ENCODE data around the gene SGO2.
"Not testable (repeated sequence)": the region's sequence is repeated elsewhere in the genome, so short reads cannot be mapped to it uniquely, and the experiment has no call there.

The SGO2 gene

DNA sequence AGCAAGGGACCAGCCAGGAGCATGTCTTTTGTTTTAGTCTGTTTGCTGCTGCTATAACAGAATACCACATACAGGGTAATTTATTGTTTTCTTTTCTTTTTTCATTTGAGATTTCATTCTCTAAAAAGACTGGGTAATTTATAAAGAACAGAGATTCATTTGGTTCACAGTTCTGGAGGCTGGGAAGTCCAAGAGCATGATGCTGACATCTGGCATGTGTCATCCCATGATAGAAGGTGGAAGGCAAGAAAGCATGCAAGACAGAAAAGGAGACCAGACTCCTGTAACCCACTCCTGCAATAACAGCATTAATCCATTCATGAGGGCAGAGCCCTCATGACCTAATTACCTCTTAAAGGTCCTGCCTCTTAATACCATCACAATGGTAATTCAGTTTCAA lies 14.8 kb downstream of the SGO2 start:
- no peak for DNase-seq (ENCODE audit: low spot score)
- TF ChIP-seq CTCF (IDR thresholded peaks at IDR 0.05; ENCODE audit: extremely low read depth, missing control alignments) = no peak

GRCh38 chr2:200566596-200566995 lies 40.6 kb downstream of the SGO2 start:
- DNase-seq (ENCODE audit: low spot score) = not testable (repeated sequence)

DNA sequence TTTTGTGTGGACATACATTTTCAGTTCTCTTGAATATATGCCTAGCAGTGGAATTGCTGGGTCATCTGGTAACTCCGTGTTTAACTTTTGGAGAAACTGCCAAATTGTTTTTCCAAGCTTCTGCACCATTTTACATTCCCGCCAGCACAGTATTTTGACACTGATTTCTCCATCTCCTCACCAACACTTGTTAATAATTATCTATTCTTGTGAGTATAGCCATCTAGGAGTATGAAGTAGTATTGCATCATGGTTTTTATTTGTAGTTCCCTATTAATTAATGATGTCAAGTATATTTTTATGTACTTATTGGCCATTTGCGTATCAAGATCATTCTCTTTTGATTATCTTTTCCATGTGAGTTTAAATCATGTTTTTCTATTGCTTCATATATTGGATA lies 41.9 kb downstream of the SGO2 start:
- no peak for TF ChIP-seq CTCF (IDR thresholded peaks at IDR 0.05; ENCODE audit: extremely low read depth, missing control alignments)
- DNase-seq (ENCODE audit: low spot score) = no peak

DNA sequence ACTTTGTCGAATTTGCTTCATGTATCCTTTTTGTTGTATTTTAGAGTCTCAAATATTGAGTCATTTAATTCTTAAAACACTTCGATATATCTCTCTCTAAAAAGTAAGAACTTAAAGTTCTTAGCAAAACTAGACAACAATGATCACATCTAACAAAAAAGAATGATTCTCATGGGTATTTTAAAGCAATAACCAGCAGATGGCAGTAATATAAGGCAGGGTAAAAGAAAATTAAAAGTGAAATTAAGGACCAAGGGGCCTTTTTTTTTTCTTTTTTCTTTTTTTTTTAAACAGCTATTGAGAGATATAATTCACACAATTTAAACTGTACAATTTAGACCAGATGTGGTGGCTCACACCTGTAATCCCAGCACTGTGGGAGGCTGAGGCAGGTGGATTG lies 50.0 kb downstream of the SGO2 start:
- DNase-seq (ENCODE audit: low spot score) = peak; percentile 31

GRCh38 chr2:200577027-200577426 lies 51.0 kb downstream of the SGO2 start:
- TF ChIP-seq CTCF (IDR thresholded peaks at IDR 0.05; ENCODE audit: extremely low read depth, missing control alignments) = no peak
- no peak for DNase-seq (ENCODE audit: low spot score)

More for the DNA sequence above, 50.0 kb downstream of the SGO2 start:
- no peak for TF ChIP-seq CTCF (IDR thresholded peaks at IDR 0.05; ENCODE audit: extremely low read depth, missing control alignments)

- DNase-seq (ENCODE audit: low spot score) = no peak
- TF ChIP-seq CTCF (IDR thresholded peaks at IDR 0.05; ENCODE audit: extremely low read depth, missing control alignments) = no peak
These were observed 52.8 kb downstream of the SGO2 start for GRCh38 chr2:200578778-200579177.

- DNase-seq (ENCODE audit: low spot score) = no peak
- no peak for TF ChIP-seq CTCF (IDR thresholded peaks at IDR 0.05; ENCODE audit: extremely low read depth, missing control alignments)
These were observed 58.6 kb downstream of the SGO2 start for GRCh38 chr2:200584639-200585038.

DNA sequence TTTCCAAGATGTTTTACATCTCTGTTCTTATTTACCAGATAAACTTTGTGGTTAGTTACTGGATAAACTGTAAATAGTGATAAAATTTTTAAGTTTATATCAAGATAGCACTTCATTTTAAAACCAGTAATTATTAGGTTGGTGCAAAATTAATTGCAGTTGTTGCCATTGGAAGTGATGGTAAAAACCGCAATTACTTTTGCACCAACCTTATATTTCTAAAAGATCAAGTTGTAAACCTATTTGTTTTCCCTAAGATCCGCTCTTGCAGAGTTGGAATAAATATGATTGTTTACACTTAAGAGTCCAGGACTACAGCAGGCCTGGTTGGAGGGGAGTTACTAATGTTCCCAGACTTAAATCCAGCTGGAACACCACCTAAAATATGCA lies 59.3 kb downstream of the SGO2 start:
- TF ChIP-seq CTCF (IDR thresholded peaks at IDR 0.05; ENCODE audit: extremely low read depth, missing control alignments) = no peak
- no peak for DNase-seq (ENCODE audit: low spot score)

Data from GM20000 (cell line).